Germinal center (tissue), 1 donor: Measurements from ENCODE around the gene IFNGR1.

ENCODE experiments used
- DNase-seq: peaks from one replicate; pipeline ENCODE4 v3.0.0; 2012; ENCODE audit warnings: mixed read lengths, low spot score

Gene IFNGR1

DNA sequence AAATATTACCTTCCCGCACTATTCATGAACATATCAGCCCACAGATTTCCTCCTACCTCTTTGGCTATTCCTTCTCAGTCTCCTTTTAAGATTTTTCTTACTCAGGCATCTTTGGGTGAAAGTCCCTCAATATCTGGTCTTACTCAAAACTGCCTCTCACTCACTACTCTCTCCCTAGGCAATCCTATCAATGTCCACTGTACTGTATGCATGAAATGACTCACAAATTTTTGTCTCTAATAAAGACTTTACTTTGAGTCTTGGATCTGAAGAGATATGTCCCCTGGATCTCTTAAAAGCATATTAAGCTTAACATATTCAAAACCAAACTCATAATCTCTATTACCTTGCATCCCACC, 70.2 kb downstream of the IFNGR1 start:
- no peak for DNase-seq

DNA sequence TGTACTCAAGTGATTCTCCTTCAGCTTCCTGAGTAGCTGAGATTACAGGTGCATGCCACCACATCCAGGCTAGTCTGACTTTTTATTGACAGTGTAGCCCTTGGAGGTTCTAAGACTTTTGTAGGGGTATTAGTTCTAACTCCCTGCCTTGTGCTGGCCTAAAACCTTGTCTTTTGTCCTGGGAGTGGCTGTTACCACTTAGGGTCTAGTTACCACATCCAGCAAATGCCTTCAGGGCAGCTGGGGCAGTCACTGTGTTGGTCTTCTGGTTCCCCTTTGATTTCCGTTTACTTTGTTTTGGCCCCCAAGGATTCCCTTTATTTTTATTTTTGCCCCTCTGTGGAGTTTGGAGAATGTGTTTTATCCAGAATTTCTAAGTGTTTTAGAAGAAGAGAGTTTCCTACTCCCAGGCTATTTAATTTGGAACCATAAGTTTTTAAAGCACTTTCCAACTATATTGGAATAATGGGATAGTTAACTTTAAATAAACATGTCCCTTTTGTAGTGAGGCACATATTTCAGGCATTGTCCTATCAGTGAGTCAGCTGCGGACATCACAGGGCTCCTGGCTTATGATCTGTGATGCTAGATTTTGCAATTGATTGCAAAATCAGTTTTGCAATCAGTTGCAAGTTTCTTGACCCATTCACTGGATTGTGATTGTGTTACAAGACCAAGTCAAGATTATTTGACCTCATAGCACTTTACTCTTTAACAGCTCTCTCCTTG, 70.7 kb downstream of the IFNGR1 start:
- DNase-seq = no peak
